Measurements from ENCODE around the gene TANGO6.
A peak's percentile ranks its signal among the peaks of the same experiment; 100 is the strongest.
"Not testable (repeated sequence)": the region's sequence is repeated elsewhere in the genome, so short reads cannot be mapped to it uniquely, and the experiment has no call there.

The TANGO6 gene

DNA sequence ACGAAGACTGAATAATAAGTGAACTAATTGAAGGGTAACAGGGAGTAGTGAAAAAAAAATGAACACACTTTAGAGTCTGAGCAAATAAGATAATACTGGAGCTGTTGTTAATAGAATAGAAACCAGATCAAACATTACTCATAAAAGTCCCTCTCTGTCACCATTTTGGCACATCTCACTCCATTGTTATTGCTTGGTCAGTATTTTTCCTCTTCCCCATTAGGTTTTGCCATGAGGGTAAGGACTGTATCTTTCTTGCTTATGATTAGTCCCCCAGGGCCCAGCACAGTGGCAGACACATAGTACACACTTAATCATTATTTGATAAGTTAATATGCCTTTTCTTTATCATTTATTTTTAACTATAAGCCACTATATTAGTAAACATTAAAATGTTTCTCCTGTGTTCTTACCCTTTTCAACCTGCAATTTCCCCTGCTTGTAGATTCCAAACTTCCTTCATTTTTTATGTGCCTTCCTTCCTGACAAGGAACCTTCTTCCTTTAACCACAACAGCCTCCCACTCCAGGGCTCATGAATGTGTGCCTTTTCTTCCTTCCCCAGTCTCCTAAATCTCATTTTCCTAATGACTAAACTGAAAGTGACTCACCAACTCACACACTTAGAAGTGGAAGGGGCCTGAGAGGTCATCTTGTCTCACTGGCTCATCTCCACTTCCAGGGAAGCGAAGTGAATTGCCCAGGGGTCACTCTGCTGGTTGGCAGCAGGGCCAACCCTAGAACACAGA is 173.9 kb downstream of the TANGO6 start:
- peak in 1 of 2 experiments; percentile 9 for DNase-seq

DNA sequence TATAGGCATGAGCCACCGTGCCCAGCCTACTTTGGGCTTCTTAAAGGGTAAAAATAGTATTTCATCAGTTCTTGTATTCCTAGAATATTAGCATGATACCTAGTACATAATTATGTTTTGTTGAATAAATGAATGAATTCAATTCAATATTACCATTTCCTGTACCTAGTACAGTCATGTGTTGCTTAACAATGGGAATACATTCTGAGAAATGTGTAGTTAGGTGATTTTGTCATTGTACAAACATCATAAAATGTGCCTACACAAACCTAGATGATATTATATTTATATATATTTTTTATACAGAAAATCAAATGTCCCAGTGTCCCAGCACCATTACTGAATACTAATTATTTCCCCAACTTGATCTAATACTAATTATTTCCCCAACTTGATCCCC is 176.5 kb downstream of the TANGO6 start:
- DNase-seq: no peak

DNA sequence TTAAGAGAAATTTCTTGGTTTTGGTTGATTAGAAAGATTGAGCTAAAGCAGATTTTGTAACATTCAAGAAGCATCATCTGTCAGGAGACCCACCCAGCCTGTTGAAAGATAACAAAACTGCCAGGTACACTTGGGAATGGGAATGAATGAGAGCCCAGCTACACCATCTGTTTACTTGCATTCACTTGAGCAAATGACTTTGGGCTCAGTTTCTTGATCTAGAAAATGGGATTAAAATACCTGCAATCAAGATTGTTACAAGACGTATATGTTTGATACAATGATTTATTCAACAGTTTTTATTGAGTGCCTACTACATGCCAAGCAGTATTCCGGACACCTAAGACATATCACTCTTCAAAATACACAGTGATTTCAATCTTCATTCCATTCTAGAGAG is 185.8 kb downstream of the TANGO6 start:
- DNase-seq: no peak

DNA sequence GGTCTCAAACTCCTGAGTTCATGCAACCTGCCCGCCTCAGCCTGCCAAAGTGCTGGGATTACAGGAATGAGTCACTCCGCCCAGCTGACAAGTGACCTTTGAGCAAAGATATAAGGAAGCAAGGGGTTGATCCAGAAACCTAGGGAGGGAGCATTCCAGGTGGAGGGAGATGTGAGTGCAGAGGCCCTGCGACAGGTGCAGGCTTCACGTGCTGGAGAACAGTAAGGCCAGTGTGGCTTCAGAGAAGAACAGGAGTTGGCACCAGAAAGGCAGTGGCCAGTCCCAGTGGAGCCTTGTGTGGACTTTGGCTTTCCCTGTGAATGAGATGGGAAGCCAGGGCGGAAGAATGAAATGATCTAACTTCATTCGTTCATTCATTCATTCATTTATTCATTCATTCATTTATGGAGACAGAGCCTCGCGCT is 188.6 kb downstream of the TANGO6 start:
- DNase-seq: no peak

DNA sequence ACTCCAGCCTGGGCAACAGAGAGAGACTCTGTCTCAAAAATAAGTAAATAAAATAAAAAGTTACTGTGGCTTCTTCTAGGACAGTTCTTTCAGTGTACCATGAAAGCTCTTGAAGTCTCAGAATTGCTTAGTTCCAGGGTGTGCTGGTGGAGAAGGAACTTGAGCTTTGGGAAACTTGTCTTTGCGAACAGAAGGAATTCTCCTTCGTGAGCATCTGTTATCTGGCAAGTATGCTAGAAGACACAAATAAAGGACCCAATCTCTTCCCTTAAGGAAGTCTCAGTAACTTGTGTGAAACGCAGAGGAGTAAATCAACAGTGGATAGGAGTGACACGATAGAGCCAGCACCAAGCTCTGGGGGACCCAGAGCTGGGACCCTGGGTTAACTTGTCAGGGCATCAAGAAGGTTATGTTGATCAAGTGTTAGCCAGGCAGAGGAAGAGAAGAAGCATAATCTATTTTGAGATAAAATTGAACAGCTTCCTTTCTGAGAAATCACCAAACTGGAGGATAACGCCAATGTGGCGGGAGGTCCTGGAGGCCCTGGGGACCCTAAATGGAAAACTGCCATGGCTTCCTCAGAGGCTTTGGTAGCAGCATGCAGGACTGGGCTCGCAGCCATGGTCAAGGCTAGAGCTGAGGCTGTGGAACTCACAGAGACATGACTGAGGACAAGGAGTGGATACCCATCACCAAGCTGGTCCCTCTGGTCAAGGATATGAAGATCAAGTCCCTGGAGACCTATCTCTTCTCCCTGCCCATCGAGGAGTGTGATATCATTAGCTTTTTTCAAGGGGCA is 190.0 kb downstream of the TANGO6 start:
- DNase-seq: no peak

DNA sequence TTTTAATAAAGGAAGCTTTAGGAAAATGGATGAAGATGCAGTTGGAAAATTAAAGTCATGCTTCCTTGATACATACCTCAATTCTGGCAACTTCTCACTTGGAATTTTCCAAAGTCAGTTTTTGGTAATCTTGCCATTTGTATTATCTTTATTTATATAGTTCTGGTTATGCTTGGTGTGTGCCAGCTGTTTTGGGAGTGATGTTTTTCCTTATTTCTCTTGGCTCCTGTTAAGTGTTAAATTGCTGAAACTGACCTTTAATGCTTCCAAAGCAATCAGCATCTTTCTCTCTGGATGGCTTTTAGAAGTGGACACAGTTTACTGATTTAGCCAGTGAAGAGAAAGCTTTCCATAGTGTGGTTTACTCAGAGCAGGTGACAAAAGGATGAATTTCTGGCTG is 192.0 kb downstream of the TANGO6 start:
- no peak for DNase-seq

DNA sequence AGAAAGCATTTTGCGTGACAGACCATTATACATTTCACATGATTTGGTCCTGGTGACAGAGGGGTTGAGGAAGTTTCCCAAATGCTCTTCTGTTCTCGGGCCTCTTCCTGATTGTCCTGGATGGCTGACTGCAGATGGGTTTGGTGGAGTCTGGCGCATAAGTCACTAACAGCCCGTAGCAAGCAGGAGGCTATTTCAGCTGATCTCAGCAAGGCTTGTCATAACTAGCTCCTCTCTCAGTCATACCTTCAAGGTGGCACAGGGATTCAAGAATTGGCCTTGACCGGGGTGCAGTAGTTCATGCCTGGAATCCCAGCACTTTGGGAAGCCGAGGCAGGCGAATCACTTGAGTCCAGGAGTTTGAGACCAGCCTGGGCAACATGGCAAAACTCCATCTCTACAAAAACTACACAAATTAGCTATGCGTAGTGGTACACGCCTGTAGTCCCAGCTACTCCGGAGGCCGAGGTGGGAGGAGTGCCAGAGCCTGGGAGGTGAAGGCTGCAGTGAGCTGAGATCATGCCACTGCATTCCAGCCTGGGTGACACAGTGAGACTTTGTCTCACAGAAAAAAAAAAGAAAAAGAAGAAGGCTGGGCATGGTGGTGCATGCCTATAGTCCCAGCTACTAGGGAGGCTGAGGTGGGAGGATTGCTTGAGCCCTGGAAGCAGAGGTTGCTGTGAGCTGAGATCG is 193.2 kb downstream of the TANGO6 start:
- DNase-seq: no peak

DNA sequence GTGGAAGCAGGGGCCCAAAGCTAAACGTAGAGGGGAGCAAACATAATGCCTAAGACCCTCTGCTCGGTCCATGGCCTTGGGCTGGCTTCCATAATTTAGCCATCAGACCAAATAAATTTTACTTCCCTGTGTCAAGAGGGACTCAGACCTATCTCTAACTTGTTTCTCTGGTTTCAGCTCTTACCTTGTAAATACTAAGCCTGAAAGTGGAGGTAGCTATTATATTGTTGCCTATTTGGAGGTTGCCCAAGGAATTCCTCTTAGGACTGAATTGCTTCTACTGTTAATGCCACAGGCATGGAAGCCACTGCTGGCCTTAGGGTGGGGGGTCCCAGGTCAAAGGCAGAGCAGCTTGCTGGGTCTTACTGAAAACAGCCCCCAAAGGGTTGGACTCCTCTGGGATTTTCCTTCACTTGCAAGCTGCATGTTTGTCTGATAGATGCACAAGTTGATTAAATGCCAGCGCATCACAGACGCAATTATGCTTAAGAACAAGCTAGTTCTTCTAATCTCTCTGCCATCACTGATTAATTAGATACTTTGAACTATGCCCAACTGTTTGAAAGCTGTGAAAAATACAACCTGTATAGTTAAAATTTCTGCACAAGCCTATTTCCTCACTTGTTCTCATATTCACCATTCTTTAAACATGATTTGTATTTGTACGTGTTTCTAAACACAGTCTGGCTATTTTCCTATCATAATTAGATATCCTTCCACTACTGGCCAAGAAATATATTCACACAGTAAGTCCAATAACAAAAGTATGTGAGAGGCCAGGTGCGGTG is 194.2 kb downstream of the TANGO6 start:
- DNase-seq: no peak

DNA sequence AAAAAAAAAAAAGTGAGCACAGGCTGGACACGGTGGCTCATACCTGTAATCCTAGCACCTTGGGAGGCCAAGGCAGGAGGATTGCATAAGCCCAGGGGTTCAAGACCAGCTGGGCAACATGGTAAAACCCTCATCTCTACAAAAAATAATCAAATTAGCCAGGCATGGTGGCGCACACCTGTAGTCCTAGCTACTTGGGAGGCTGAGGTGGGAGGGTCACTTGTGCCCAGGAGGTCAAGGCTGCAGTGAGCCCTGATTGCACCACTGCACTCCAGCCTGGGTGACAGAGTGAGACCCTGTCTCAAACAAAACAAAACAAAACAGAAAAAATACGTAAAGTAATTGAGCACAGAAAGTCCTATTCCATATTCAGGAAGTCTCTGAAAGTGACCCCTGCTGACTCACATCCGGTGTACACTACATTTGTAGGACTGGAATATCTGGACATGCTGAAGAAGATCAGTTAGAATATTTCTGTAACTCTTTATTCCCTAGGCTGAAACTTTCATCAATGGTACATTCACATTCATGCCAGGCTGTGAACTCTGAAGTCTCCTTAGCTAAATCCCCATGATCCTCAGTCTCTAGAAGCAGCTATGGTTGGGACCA is 196.1 kb downstream of the TANGO6 start:
- DNase-seq: peak in 1 of 2 experiments; percentile 22

DNA sequence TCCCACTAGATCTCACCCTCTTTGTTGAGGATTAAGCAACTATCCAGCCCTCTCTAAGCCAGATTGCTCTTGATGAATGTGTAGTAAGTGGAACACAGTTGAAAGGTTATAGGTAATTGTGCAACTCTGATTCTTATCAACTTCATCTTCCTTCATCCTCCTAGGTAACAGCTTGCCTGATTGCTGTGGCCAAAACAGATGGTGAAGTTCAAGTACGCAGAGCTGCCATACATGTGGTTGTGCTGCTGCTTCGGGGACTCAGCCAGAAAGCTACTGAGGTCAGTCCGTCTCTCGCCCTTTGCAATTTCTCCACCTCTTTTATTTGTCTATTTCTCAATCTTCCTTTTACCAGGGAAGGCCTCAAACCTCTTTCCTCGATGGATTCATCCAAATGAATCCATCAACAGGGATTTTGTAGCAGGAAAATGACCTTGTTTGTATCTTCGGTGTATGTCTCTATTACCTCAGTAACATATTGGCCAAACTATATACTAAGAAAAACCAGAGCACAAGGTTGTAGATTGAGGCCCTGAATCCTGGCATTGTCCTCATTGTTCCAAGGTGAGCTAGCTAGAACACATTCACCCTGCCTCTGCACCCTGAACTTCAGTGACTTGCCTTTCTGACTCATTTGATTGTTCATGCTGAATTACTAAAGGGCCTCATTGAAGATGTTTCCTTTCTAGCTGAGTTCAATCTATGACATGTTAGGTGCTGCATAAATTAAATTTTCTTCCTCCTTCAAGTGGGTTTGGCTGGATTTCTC is 197.0 kb downstream of the TANGO6 start:
- no peak for DNase-seq

DNA sequence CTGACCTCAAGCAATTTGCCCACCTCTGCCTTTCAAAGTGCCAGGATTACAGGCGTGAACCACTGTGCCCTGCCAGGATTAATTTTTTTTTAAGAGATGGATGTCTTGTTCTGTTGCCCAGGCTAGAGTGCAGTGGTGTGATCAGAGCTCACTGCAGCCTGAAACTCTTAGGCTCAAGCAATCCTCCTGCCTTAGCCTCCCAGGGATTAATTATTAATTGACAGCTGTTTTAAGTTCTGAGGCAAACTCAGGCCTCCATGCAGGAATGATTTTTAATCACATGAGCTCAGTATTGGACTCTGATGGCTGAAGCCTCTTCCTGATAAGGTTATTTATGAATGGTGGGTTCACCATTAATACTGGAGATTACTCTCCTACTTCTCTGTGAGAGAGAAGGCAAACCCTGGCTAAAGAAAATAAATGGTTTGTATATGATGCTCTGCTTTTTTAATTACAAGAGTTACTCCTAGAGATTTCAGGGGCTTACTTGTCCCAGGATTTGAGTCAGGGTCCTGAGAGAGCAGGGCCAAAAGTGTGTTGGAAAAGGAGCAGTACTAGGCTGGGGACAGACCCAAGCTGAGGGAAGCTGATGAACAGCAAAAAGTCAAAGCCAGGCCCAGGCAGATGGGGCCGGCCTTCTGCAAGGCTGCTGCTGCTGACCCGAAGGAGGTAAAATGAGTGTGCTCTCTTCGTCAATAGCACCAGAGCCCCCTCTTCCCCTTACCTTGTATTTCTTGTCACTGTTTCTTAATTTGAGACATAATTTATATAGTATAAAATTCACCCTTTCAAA is 205.2 kb downstream of the TANGO6 start:
- no peak for DNase-seq

DNA sequence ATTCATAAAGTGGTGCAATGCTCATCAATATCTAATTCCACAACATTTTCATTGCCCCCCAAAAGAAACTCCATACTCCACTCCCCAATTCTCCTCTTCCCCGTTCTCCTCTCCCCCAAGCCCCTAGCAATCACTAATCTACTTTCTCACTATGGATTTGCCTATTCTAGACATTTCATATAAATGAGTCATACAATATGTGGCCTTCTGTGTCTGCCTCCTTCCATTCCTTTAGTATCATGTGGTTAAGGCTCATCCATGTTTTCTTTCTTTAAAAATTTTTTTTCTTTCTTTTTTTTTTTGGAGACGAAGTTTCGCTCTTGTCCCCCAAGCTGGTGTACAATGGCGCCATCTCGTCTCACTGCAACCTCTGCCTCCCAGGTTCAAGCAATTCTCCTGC is 205.8 kb downstream of the TANGO6 start:
- DNase-seq: no peak

DNA sequence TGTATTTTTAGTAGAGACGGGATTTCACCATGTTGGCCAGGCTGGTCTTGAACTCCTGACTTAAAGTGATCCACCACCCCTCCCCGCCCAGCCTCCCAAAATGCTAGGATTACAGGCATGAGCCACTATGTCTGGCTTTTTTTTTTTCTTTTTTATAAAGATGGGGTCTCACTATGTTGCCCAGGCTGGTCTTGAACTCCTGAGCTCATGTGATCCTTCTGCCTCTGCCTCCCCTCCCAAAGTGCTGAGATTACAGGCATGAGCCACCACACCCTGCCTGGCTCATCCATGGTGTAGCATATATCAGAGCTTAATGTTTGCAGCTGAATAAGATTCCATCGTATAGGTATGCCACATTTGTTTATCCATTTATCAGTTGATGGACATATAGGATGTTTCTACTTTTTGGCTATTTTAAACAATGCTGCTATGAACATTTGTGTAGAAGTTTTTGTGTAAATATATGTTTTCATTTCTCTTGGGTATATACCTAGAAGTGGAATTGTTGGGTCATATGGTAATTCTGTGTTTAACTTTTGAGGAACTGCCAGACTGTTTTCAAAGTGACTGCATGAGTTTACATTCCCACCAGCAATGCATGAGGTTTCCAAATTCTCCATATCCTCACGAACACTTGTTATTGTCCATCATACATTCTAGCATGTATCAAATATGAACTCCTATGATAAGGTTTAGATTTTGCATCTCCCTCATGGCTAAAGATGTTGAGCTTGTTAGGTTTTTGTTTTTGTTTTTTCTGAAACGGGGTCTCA is 206.5 kb downstream of the TANGO6 start:
- no peak for DNase-seq

DNA sequence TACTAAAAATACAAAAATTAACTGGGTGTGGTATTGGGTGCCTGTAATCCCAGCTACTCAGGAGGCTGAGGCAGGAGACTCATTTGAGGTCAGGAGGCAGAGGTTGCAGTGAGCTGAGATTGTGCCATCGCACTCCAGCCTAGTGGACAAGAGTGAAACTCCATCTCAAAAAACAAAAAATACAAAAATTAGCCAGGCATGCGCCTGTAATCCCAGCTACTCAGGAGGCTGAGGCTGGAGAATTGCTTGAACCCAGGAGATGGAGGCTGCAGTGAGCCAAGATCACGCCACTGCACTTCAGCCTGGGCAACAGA is 208.1 kb downstream of the TANGO6 start:
- not testable (repeated sequence) for DNase-seq

DNA sequence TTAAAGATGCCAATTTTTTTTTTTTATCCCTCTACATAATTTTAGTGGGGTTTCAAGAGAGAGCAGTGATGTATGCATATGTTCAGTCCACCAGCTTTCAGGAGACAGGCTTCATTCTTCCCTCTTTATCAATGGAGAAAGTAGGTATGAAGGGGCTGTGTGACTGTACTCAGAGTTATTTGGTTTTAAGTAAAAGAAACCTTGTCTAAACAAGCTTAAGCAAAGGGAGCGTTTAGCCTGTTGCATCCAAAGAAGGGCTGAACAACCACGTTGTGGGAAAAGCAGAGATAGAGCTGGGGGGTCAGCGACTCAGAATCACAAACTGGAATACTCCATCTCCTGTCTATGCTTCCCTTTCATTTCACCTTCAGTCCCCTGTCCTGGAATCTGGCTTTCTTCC is 211.7 kb downstream of the TANGO6 start:
- no peak for DNase-seq

DNA sequence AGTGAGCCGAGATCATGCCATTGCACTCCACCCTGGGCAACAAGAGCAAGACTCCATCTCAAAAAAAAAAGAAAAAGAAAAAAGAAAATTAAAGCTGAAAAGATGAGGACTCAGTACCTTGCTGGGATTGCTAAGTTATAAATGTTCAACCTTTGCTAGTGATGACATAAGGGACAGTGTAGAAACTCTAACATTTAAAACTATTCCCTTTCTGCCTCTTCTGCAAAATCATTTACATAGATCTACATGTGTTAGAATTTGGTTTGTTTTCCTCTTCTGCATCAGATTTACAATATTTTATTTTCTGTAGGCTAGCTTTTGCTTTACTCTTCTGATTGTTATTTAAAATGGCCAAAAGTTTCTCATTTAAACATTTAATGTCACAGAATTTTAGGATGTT is 212.6 kb downstream of the TANGO6 start:
- DNase-seq: no peak

DNA sequence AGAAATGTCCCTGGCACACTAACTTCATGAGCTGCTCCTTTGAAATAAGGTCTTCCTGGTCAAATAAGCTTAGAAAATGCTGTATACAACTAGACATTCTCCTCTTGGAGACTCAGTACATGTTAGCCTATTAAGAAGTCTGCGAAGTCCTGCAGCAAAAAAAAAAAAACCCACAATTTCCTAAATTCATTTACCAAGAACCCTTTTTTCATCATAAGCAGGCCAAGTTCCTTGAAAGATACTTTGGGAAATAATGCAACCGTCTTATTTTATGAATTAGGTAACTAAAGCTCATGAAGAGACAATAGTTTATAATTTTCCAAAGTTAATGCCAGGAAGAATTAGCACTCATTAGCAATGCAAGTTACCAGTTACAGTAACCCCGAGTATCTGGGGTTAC is 213.1 kb downstream of the TANGO6 start:
- DNase-seq: no peak

DNA sequence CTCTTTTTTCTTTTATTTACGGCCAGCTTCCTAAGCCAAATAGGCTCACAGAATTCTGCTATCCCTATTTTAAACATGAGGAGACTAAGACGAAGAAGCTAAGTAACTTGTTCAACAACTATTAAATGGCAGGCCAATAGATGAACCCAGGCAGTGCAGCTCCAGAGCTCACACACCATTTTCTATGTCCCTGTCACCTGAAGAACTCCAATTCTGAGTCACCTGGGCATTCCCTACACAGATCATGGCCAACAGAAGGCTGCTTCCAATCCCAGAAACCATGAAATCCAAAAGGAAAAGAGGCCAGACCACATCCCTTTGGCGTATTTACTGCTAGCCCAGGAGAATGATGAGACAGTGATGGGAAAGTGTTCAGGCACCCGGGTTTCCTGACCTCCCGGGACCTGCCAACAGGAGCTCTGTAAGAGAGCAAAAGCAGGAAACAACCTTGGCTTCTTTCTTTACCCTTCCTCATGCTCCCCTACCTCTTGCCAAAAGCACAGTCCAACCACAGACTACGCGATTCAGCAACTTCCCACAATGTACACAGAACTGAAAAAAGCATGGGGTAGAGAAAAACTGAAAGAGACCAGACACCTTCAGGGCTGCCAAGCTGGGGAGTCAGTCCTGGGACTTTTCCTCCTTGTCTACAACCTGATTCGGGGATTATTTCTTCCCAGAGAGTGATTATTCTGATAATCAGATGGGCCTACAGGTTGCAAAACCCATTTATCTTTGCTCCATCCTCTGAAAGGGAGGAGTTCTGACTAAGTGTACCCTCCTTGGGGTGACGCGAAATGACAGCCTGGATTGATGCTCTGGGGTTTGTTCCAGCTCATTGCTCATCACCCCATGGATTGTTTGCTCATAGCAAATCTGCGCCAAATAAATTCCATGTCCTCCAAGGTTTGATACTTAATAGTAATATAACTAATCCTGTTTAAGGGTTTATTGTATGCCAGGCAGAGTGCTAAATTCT is 214.4 kb downstream of the TANGO6 start:
- no peak for DNase-seq

DNA sequence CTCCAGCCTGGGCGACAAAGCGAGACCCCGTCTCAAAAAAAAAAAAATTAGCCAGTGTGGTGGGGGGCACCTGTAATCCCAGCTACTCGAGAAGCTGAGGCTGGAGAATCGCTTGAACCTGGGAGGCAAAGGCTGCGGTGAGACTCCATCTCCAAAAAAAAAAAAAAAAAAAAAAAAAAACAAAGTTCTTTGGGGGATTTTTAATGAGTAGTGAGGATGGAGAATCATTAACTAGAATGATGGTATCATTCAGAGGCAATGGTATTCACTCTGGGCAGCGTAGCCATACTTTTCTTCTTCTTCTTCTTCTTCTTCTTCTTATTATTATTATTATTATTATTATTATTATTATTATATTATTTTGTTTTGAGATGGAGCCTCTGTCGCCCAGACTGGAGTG is 220.2 kb downstream of the TANGO6 start:
- DNase-seq: not testable (repeated sequence)

Data from SW 1271 (cell line).